ENCODE data around the gene ADGRB2.

DNA sequence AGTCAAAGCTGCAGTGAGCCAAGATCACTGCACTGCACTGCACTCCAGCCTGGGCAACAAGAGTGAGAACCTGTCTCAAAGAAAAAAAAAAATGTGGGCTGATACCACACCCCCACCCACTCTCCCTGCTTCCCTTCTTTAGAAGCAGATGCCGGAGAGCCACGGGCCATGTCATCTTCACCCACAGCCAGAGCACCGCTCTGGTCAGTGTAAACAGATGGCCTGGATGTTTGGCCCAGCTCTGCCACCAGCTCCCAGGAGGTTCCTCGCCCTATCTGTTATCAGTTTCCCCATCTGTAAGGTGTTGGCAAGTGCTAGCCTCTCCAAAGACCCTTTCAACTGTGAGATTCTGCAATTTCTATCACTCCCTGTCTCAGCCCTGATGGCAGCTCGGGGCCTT, 11.9 kb upstream of the ADGRB2 start:
- TF ChIP-seq, protein P1, sequence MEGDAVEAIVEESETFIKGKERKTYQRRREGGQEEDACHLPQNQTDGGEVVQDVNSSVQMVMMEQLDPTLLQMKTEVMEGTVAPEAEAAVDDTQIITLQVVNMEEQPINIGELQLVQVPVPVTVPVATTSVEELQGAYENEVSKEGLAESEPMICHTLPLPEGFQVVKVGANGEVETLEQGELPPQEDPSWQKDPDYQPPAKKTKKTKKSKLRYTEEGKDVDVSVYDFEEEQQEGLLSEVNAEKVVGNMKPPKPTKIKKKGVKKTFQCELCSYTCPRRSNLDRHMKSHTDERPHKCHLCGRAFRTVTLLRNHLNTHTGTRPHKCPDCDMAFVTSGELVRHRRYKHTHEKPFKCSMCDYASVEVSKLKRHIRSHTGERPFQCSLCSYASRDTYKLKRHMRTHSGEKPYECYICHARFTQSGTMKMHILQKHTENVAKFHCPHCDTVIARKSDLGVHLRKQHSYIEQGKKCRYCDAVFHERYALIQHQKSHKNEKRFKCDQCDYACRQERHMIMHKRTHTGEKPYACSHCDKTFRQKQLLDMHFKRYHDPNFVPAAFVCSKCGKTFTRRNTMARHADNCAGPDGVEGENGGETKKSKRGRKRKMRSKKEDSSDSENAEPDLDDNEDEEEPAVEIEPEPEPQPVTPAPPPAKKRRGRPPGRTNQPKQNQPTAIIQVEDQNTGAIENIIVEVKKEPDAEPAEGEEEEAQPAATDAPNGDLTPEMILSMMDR (IDR thresholded peaks at IDR 0.05; ENCODE audit: low read length) = no peak
- TF ChIP-seq EZH2phosphoT487 (IDR thresholded peaks at IDR 0.05; ENCODE audit: low read length) (no peak), EZH2 (optimal IDR thresholded peaks at IDR 0.05; ENCODE audit: low read depth, low read length) (no peak)

All from MM.1S (cell line).